Epithelial cell of proximal tubule (primary cell): ENCODE measurements around the gene CACNB2. TPM values are rescaled to one million over a fixed set of nuclear protein-coding genes. Genes with fewer than 3 reads are reported as not detected.

Experiments
- DNase-seq: peaks from one replicate; pipeline ENCODE4 v3.0.0-alpha.2; 2011; ENCODE audit warnings: low read depth
- H3K4me3 ChIP-seq: 2 replicates; pipeline ENCODE4 v1.5.1; 2011; ENCODE audit warnings: low read depth, mild to moderate bottlenecking, low read length
- total RNA-seq: library from RNA; depleted of rRNA; stranded (reverse); fragments of >200 nt; gene quantifications from 2 replicates; pipeline ENCODE4 v1.2.3, GENCODE V29; 2015
- TF ChIP-seq, protein P1 (sequence below): conservative IDR thresholded peaks from 2 replicates; pipeline ENCODE4 v1.5.1; 2012; ENCODE audit warnings: low read depth, mild to moderate bottlenecking, low read length

The CACNB2 gene
- not detected in 2 replicates for total RNA-seq

- peak within 1 kb of the TSS; percentile 36 for H3K4me3 ChIP-seq
- no peak for DNase-seq
- TF ChIP-seq, protein P1, sequence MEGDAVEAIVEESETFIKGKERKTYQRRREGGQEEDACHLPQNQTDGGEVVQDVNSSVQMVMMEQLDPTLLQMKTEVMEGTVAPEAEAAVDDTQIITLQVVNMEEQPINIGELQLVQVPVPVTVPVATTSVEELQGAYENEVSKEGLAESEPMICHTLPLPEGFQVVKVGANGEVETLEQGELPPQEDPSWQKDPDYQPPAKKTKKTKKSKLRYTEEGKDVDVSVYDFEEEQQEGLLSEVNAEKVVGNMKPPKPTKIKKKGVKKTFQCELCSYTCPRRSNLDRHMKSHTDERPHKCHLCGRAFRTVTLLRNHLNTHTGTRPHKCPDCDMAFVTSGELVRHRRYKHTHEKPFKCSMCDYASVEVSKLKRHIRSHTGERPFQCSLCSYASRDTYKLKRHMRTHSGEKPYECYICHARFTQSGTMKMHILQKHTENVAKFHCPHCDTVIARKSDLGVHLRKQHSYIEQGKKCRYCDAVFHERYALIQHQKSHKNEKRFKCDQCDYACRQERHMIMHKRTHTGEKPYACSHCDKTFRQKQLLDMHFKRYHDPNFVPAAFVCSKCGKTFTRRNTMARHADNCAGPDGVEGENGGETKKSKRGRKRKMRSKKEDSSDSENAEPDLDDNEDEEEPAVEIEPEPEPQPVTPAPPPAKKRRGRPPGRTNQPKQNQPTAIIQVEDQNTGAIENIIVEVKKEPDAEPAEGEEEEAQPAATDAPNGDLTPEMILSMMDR = no peak
These were observed at the start of gene CACNB2 for GRCh38 chr10:18140149-18140956. TSS of gene CACNB2 (plus strand) at chr10:18140424.

DNA sequence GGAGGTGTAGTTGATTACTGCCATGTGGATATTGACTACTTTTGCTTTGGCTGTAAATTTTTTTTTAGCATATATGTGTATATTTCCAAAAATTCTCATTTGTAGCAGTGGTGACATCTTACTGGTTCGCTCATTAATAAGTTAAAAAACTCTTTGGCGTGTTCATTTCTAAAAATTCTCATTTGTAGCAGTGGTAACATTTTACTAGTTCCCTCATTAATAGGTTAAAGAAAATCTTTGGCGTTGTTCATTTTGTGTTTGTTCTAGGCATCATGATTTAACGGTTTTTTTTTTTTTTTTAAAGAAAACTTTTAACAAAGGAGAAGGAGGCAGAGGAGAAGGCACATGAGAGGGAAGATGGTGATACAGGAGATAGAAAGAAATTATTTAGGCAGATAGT lies 45.9 kb upstream of the CACNB2 start:
- DNase-seq = no peak

DNA sequence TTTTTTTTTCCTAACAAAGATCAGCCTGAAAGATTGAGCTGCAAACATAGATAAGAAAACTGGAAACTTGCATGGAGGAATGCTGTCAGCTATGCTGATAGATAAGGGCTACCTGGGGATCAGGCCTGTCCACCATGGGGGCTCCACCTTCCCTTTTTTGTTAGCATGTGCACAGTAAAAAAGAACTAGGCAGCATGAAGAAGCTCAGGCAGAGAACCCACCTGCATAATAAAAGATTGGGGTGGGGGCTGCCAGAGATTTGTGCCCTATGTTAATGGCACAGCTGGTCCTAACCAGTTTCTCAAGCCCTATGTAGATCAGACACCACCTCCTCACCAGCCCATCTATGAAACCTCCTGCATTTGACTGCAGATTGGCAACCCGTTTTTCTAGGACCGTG lies 45.4 kb upstream of the CACNB2 start:
- no peak for DNase-seq
- no peak overlapping the region for H3K4me3 ChIP-seq
- TF ChIP-seq, protein P1 = no peak

More for the DNA sequence above, 45.9 kb upstream of the CACNB2 start:
- TF ChIP-seq, protein P1 = no peak
- no peak overlapping the region for H3K4me3 ChIP-seq

DNA sequence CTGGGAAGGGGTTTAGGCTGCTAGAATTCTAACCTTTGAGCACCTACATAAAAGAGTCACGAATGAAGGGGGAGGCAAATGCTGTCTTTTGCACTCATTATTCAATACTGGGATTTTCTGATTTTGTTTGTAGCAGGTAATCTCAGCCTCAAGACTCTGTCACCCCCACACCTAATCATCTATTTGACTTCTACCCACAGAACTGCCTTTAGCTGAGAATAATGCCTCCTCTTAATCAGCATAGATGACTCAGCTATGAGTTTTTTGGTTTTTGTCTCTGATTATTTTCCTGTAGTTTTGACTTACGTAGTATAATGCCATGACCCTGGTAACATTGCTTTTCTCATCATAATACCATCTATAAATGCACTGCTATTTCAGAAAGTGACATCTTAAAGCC lies 42.7 kb upstream of the CACNB2 start:
- no peak overlapping the region for H3K4me3 ChIP-seq
- DNase-seq = no peak
- TF ChIP-seq, protein P1 = no peak

DNA sequence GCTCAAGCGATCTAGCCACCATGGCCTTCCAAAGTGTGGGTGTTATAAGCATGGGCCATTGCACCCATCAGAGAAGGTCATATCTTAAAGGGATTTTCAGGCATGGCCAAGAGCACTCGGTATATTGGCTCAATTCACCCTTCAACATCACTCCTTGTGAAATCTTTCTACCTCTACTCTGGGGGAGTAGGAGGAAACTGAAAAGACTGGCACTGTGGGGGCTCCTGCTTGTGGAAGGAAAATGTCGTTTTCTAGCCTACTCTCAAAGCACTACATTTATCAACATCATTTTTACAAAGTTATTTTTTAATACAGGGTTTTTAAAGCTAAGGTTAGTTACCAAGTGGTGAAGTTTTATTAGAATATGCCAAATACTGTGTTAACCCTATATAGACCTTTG lies 42.0 kb upstream of the CACNB2 start:
- no peak overlapping the region for H3K4me3 ChIP-seq
- TF ChIP-seq, protein P1 = no peak
- DNase-seq = no peak

- TF ChIP-seq, protein P1 = no peak
- DNase-seq = no peak
- H3K4me3 ChIP-seq = no peak overlapping the region
These were observed 40.8 kb upstream of the CACNB2 start for GRCh38 chr10:18099415-18099814.

- TF ChIP-seq, protein P1 = no peak
- DNase-seq = no peak
- no peak overlapping the region for H3K4me3 ChIP-seq
These were observed 39.6 kb upstream of the CACNB2 start for GRCh38 chr10:18100669-18101068.
